NB4 (cell line): ENCODE data around the gene ESYT1.

Experiments
- MYC ChIP-seq: IDR thresholded peaks from 2 replicates; pipeline ENCODE4 v1.6.1; 2011; ENCODE audit warnings: low read depth, low read length
- POLR2A ChIP-seq: IDR thresholded peaks from 2 replicates; pipeline ENCODE4 v1.6.1; 2011; ENCODE audit warnings: mild to moderate bottlenecking; ENCODE audit not compliant: insufficient read length; ENCODE audit errors: extremely low read depth
- TF ChIP-seq, protein P1 (sequence below): IDR thresholded peaks from one replicate; pipeline ENCODE4 v1.5.1; 2012; ENCODE audit warnings: low read depth, low read length
- TF ChIP-seq, protein P2 (sequence below): IDR thresholded peaks from 2 replicates; pipeline ENCODE4 v1.6.1; 2011; ENCODE audit warnings: low read depth, low read length

- TF ChIP-seq, protein P1, sequence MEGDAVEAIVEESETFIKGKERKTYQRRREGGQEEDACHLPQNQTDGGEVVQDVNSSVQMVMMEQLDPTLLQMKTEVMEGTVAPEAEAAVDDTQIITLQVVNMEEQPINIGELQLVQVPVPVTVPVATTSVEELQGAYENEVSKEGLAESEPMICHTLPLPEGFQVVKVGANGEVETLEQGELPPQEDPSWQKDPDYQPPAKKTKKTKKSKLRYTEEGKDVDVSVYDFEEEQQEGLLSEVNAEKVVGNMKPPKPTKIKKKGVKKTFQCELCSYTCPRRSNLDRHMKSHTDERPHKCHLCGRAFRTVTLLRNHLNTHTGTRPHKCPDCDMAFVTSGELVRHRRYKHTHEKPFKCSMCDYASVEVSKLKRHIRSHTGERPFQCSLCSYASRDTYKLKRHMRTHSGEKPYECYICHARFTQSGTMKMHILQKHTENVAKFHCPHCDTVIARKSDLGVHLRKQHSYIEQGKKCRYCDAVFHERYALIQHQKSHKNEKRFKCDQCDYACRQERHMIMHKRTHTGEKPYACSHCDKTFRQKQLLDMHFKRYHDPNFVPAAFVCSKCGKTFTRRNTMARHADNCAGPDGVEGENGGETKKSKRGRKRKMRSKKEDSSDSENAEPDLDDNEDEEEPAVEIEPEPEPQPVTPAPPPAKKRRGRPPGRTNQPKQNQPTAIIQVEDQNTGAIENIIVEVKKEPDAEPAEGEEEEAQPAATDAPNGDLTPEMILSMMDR = no peak
- TF ChIP-seq POLR2A (no peak), MYC (no peak)
- TF ChIP-seq, protein P2, sequence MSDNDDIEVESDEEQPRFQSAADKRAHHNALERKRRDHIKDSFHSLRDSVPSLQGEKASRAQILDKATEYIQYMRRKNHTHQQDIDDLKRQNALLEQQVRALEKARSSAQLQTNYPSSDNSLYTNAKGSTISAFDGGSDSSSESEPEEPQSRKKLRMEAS = no peak
These were observed 3.9 kb upstream of the ESYT1 start for GRCh38 chr12:56124133-56124532.
